GM12878 (cell line): Measurements from ENCODE around the gene SQSTM1. TPM values are rescaled to one million over a fixed set of nuclear protein-coding genes. Genes with fewer than 3 reads are reported as not detected.
A peak's percentile ranks its signal among the peaks of the same experiment; 100 is the strongest.

Source experiments
- ATF7 ChIP-seq: fragments of 450-650 bp; IDR thresholded peaks from 2 replicates; pipeline ENCODE4 v1.6.1; 2016; ENCODE audit warnings: low read depth, mild to moderate bottlenecking
- CBX5 ChIP-seq: sonication (generic); IDR thresholded peaks from 2 replicates; pipeline ENCODE4 v1.6.1; 2016; ENCODE audit warnings: low read depth, moderate library complexity, mild to moderate bottlenecking, inconsistent platforms
- CHD1 ChIP-seq: IDR thresholded peaks from 2 replicates; pipeline ENCODE4 v1.6.1; 2012; ENCODE audit warnings: low read depth, low read length, improper control_type of control experiment
- ESRRA ChIP-seq: IDR thresholded peaks from 2 replicates; pipeline ENCODE4 v1.6.1; 2012; ENCODE audit warnings: mild to moderate bottlenecking, low read length, improper control_type of control experiment
- HDGF ChIP-seq: fragments of 450-650 bp; IDR thresholded peaks from 2 replicates; pipeline ENCODE4 v1.6.1; 2016; ENCODE audit warnings: antibody characterized with exemption
- JUND ChIP-seq: IDR thresholded peaks from 2 replicates; pipeline ENCODE4 v1.6.1; 2012; ENCODE audit warnings: low read depth, mild to moderate bottlenecking, low read length, improper control_type of control experiment, moderate library complexity
- KAT2A ChIP-seq: conservative IDR thresholded peaks from 2 replicates; pipeline ENCODE4 v1.6.1; 2011; ENCODE audit warnings: low read depth, low read length; ENCODE audit not compliant: control insufficient read depth
- POU2F2 ChIP-seq: IDR thresholded peaks from 3 replicates; pipeline ENCODE4 v1.6.1; 2011; ENCODE audit warnings: low read depth, mild to moderate bottlenecking, low read length, borderline replicate concordance
- SIN3A ChIP-seq: IDR thresholded peaks from 2 replicates; pipeline ENCODE4 v1.6.1; 2012; ENCODE audit warnings: low read depth, low read length, improper control_type of control experiment
- SIX5 ChIP-seq: IDR thresholded peaks from 2 replicates; pipeline ENCODE4 v1.6.1; 2011; ENCODE audit warnings: mild to moderate bottlenecking, low read depth, low read length, moderate library complexity; ENCODE audit not compliant: severe bottlenecking
- TBL1XR1 ChIP-seq: IDR thresholded peaks from 2 replicates; pipeline ENCODE4 v1.6.1; 2012; ENCODE audit warnings: low read depth, low read length, improper control_type of control experiment
- TCF3 ChIP-seq: IDR thresholded peaks from 2 replicates; pipeline ENCODE4 v1.6.1; 2012; ENCODE audit warnings: low read depth, mild to moderate bottlenecking, low read length, borderline replicate concordance; ENCODE audit not compliant: insufficient read depth
- YY1 ChIP-seq: IDR thresholded peaks from 2 replicates; pipeline ENCODE4 v1.6.1; 2011; ENCODE audit warnings: low read depth, mild to moderate bottlenecking, low read length
- polyA plus RNA-seq, 11 experiments: library from polyadenylated mRNA; depleted of rRNA in 4 of 11; unstranded in 6 of 11; stranded (reverse) in 5 of 11; fragments of >200 nt; fragmentation: Nextera tagmentation in 4 of 11; fragmentation: Illumina TruSeq in 1 of 11; extraction: Ambion mirVana in 4 of 11; extraction: Trizol in 1 of 11; gene quantifications; 1 replicate in 1 of 11; 2 replicates in 10 of 11; pipeline versions ENCODE4 v1.2.1 to v1.2.3, GENCODE V29; 2011 to 2016; ENCODE audit warnings: inconsistent platforms in 2 of 11, missing spikeins in 2 of 11, low read depth in 1 of 11
- total RNA-seq, 4 experiments: library from RNA; depleted of rRNA in 3 of 4; stranded (reverse); fragments of >200 nt in 3 of 4; fragmentation: Illumina TruSeq in 1 of 4; extraction: Trizol in 1 of 4; gene quantifications; 2 replicates each; pipeline versions ENCODE4 v1.2.1 to v1.2.3, GENCODE V29; 2013 to 2021
- TF ChIP-seq, protein P1 (sequence below): fragments of 450-650 bp; IDR thresholded peaks from 2 replicates; pipeline ENCODE4 v1.6.1; 2018; ENCODE audit warnings: borderline replicate concordance, mild to moderate bottlenecking; ENCODE audit not compliant: partially characterized antibody
- TF ChIP-seq, protein P2 (sequence below): IDR thresholded peaks from 2 replicates; pipeline ENCODE4 v1.6.1; 2012; ENCODE audit warnings: low read depth, low read length, improper control_type of control experiment
- TF ChIP-seq, protein P3 (sequence below): fragments of 450-650 bp; formaldehyde crosslinking; IDR thresholded peaks from 2 replicates; pipeline ENCODE4 v1.4.0; 2020; ENCODE audit warnings: mild to moderate bottlenecking, moderate library complexity
- TF ChIP-seq, protein P4 (sequence below): fragments of 450-650 bp; IDR thresholded peaks from 2 replicates; pipeline ENCODE4 v1.6.1; 2017; ENCODE audit warnings: antibody characterized with exemption, mild to moderate bottlenecking, moderate library complexity
- TF ChIP-seq, protein P5 (sequence below): IDR thresholded peaks from 2 replicates; pipeline ENCODE4 v1.6.1; 2011; ENCODE audit warnings: mild to moderate bottlenecking, low read depth, low read length, moderate library complexity; ENCODE audit not compliant: insufficient replicate concordance

The SQSTM1 gene
- total and polyA plus RNA-seq, 10 of the 15 experiments (the other 5 are each of a cell fraction or from before 2014, with no cell fraction given) = 6.3 to 138 (median 62.1) TPM

DNA sequence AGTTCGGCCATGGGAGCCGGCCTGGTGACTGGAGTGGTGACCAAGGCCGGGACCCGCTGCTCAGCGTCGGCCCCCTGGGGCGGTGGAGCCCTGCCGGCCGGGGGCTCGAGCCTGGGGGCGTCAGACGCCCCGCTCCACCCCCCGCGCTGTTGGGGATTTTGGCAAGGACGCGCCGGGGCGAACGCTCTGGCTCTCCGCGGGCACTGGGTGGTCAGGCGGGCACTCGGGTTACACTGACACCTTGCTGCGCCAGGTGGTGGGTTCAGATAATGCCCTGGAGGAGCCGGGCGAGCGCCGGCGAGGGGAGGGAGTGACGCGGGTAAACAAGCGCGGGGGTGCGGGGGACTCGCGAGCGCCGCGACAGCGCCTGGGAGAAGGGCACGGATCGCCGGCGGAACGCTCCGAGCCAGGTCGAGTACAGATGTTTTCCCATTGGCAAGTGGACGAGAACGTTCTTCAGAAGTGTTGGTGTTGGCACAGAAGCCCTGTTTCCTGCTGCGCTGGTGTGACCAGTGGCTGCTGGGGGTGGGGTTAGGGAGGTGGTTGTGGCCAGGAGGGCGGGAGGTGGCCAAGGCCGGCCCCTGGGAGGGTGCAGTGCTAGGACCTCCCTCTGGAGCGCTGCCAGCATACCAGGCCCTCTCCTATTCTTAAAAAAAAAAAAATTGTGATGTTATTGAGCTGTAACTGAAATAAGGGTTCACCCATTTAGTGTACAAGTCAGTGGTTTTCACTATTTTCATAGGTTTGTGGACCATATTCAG is 773 bp downstream of the SQSTM1 start (continued):
- TF ChIP-seq, protein P1, sequence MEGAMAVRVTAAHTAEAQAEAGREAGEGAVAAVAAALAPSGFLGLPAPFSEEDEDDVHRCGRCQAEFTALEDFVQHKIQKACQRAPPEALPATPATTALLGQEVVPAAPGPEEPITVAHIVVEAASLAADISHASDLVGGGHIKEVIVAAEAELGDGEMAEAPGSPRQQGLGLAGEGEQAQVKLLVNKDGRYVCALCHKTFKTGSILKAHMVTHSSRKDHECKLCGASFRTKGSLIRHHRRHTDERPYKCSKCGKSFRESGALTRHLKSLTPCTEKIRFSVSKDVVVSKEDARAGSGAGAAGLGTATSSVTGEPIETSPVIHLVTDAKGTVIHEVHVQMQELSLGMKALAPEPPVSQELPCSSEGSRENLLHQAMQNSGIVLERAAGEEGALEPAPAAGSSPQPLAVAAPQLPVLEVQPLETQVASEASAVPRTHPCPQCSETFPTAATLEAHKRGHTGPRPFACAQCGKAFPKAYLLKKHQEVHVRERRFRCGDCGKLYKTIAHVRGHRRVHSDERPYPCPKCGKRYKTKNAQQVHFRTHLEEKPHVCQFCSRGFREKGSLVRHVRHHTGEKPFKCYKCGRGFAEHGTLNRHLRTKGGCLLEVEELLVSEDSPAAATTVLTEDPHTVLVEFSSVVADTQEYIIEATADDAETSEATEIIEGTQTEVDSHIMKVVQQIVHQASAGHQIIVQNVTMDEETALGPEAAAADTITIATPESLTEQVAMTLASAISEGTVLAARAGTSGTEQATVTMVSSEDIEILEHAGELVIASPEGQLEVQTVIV = no peak
- TF ChIP-seq, protein P2, sequence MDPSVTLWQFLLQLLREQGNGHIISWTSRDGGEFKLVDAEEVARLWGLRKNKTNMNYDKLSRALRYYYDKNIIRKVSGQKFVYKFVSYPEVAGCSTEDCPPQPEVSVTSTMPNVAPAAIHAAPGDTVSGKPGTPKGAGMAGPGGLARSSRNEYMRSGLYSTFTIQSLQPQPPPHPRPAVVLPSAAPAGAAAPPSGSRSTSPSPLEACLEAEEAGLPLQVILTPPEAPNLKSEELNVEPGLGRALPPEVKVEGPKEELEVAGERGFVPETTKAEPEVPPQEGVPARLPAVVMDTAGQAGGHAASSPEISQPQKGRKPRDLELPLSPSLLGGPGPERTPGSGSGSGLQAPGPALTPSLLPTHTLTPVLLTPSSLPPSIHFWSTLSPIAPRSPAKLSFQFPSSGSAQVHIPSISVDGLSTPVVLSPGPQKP = no peak
- TF ChIP-seq, protein P3, sequence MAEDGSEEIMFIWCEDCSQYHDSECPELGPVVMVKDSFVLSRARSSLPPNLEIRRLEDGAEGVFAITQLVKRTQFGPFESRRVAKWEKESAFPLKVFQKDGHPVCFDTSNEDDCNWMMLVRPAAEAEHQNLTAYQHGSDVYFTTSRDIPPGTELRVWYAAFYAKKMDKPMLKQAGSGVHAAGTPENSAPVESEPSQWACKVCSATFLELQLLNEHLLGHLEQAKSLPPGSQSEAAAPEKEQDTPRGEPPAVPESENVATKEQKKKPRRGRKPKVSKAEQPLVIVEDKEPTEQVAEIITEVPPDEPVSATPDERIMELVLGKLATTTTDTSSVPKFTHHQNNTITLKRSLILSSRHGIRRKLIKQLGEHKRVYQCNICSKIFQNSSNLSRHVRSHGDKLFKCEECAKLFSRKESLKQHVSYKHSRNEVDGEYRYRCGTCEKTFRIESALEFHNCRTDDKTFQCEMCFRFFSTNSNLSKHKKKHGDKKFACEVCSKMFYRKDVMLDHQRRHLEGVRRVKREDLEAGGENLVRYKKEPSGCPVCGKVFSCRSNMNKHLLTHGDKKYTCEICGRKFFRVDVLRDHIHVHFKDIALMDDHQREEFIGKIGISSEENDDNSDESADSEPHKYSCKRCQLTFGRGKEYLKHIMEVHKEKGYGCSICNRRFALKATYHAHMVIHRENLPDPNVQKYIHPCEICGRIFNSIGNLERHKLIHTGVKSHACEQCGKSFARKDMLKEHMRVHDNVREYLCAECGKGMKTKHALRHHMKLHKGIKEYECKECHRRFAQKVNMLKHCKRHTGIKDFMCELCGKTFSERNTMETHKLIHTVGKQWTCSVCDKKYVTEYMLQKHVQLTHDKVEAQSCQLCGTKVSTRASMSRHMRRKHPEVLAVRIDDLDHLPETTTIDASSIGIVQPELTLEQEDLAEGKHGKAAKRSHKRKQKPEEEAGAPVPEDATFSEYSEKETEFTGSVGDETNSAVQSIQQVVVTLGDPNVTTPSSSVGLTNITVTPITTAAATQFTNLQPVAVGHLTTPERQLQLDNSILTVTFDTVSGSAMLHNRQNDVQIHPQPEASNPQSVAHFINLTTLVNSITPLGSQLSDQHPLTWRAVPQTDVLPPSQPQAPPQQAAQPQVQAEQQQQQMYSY = no peak
- TF ChIP-seq, protein P4, sequence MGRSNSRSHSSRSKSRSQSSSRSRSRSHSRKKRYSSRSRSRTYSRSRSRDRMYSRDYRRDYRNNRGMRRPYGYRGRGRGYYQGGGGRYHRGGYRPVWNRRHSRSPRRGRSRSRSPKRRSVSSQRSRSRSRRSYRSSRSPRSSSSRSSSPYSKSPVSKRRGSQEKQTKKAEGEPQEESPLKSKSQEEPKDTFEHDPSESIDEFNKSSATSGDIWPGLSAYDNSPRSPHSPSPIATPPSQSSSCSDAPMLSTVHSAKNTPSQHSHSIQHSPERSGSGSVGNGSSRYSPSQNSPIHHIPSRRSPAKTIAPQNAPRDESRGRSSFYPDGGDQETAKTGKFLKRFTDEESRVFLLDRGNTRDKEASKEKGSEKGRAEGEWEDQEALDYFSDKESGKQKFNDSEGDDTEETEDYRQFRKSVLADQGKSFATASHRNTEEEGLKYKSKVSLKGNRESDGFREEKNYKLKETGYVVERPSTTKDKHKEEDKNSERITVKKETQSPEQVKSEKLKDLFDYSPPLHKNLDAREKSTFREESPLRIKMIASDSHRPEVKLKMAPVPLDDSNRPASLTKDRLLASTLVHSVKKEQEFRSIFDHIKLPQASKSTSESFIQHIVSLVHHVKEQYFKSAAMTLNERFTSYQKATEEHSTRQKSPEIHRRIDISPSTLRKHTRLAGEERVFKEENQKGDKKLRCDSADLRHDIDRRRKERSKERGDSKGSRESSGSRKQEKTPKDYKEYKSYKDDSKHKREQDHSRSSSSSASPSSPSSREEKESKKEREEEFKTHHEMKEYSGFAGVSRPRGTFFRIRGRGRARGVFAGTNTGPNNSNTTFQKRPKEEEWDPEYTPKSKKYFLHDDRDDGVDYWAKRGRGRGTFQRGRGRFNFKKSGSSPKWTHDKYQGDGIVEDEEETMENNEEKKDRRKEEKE = no peak
- TF ChIP-seq TCF3 (0 out of 2 replicates have a peak, but pooled peaks have one; percentile 27), KAT2A (no peak), CBX5 (no peak), ATF7 (no peak), SIX5 (no peak), TBL1XR1 (no peak), JUND (no peak), YY1 (peak; percentile 32; the same call in 1 of the 2 replicates), HDGF (peak; percentile 87; the same call in 1 of the 2 replicates), SIN3A (peak; percentile 28; the same call in 1 of the 2 replicates), CHD1 (no peak), ESRRA (no peak), POU2F2 (peak; percentile 69; the same call in 2 of the 3 replicates)
- TF ChIP-seq, protein P5, sequence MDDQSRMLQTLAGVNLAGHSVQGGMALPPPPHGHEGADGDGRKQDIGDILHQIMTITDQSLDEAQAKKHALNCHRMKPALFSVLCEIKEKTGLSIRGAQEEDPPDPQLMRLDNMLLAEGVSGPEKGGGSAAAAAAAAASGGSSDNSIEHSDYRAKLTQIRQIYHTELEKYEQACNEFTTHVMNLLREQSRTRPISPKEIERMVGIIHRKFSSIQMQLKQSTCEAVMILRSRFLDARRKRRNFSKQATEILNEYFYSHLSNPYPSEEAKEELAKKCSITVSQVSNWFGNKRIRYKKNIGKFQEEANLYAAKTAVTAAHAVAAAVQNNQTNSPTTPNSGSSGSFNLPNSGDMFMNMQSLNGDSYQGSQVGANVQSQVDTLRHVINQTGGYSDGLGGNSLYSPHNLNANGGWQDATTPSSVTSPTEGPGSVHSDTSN = no peak
